22Rv1 (cell line): ENCODE measurements around the gene KIF22.

Source experiments
- CTCF ChIP-seq: fragments of 450-650 bp; IDR thresholded peaks from 2 replicates; pipeline ENCODE4 v1.5.1; 2017; ENCODE audit warnings: mild to moderate bottlenecking
- ZFX ChIP-seq: fragments of 450-650 bp; IDR thresholded peaks from 2 replicates; pipeline ENCODE4 v1.6.1; 2017; ENCODE audit warnings: antibody characterized with exemption, borderline replicate concordance

GRCh38 chr16:29805232-29806098, 14.9 kb downstream of the KIF22 start:
- TF ChIP-seq CTCF (no peak; the same call in 1 of the 2 replicates), ZFX (no peak)
